Measurements from ENCODE around the gene SYNGR2. TPM values are rescaled to one million over a fixed set of nuclear protein-coding genes. Genes with fewer than 3 reads are reported as not detected.

The SYNGR2 gene
- total and polyA plus RNA-seq, 2 donors (not counting 1 experiment from before 2014, with no cell fraction given): 15.5 to 23.8 TPM

GRCh38 chr17:78128551-78129350 lies 39.6 kb upstream of the SYNGR2 start, which contains the start of gene TMC6:
Gene TMC6 (minus strand): TSS chr17:78128755. CDS start chr17:78126832, 1,923 bp downstream.
- no peaks in the 10 kb centered on the region for H3K79me2 ChIP-seq (ENCODE audit: control insufficient read depth, insufficient read depth, low read length)
- no peaks in the 10 kb centered on the region for H3K9me3 ChIP-seq (ENCODE audit: control insufficient read depth, insufficient read depth, low read depth, low read length)
- H2AFZ ChIP-seq (ENCODE audit: low read length): no peak within 1 kb of the TSS
- H3K4me1 ChIP-seq (ENCODE audit: control insufficient read depth, extremely low read depth, insufficient read depth, low read length): peaks cover 2% of the 10 kb centered on the region
- no peaks in the 10 kb centered on the region for H4K20me1 ChIP-seq (ENCODE audit: control insufficient read depth, extremely low read depth, insufficient read depth, low read length)
- peak within 1 kb of the TSS in 3 of 4 experiments; percentile 23 to 52 (median 33) for H3K4me3 ChIP-seq (replicated peaks in 1 of 4; ENCODE audit: control extremely low read depth in 1 of 4, insufficient read depth in 1 of 4, low read depth in 3 of 4, low read length in 4 of 4)
- no peak for DNase-seq (ENCODE audit: low read depth in 2 of 2)
- peak within 1 kb of the TSS; percentile 71 for H3K4me2 ChIP-seq (ENCODE audit: extremely low read depth, insufficient read depth, low read length)
- TF ChIP-seq EZH2 (IDR thresholded peaks at IDR 0.05; ENCODE audit: low read length, missing control alignments) (peak; percentile 68), CTCF (conservative IDR thresholded peaks at IDR 0.05 in 1 of 2, IDR thresholded peaks at IDR 0.05 in 1 of 2; ENCODE audit: low read depth in 1 of 2, low read length in 2 of 2) (no peak)
- peaks cover 28% of the 10 kb centered on the region for H3K27me3 ChIP-seq (ENCODE audit: control insufficient read depth, insufficient read depth, low read length)
- H3K27ac ChIP-seq (ENCODE audit: insufficient read depth, low read length): no peak within 1 kb of the TSS
- H3K9ac ChIP-seq (ENCODE audit: insufficient read depth, low read length): peak within 1 kb of the TSS; percentile 7
- no peaks in the 10 kb centered on the region for H3K36me3 ChIP-seq (ENCODE audit: control insufficient read depth, insufficient read depth, low read length)

- no peak for DNase-seq (ENCODE audit: low read depth in 2 of 2)
- peaks cover 28% of the 10 kb centered on the region for H3K27me3 ChIP-seq (ENCODE audit: control insufficient read depth, insufficient read depth, low read length)
- no peak overlapping the region for H3K4me2 ChIP-seq (ENCODE audit: extremely low read depth, insufficient read depth, low read length)
Observed at GRCh38 chr17:78129351-78130089, 38.9 kb upstream of the SYNGR2 start.

More at GRCh38 chr17:78129351-78130089, 38.9 kb upstream of the SYNGR2 start:
- Histone ChIP-seq H3K36me3 (ENCODE audit: control insufficient read depth, insufficient read depth, low read length) (no peaks in the 10 kb centered on the region), H4K20me1 (ENCODE audit: control insufficient read depth, extremely low read depth, insufficient read depth, low read length) (no peaks in the 10 kb centered on the region), H3K9ac (ENCODE audit: insufficient read depth, low read length) (no peak overlapping the region), H3K79me2 (ENCODE audit: control insufficient read depth, insufficient read depth, low read length) (no peaks in the 10 kb centered on the region), H2AFZ (ENCODE audit: low read length) (no peak overlapping the region), H3K4me1 (ENCODE audit: control insufficient read depth, extremely low read depth, insufficient read depth, low read length) (peaks cover 2% of the 10 kb centered on the region), H3K4me3 (replicated peaks in 1 of 4; ENCODE audit: control extremely low read depth in 1 of 4, insufficient read depth in 1 of 4, low read depth in 3 of 4, low read length in 4 of 4) (no peak overlapping the region), H3K9me3 (ENCODE audit: control insufficient read depth, insufficient read depth, low read depth, low read length) (no peaks in the 10 kb centered on the region), H3K27ac (ENCODE audit: insufficient read depth, low read length) (no peak overlapping the region)
- TF ChIP-seq CTCF (conservative IDR thresholded peaks at IDR 0.05 in 1 of 2, IDR thresholded peaks at IDR 0.05 in 1 of 2; ENCODE audit: low read depth in 1 of 2, low read length in 2 of 2) (no peak), EZH2 (IDR thresholded peaks at IDR 0.05; ENCODE audit: low read length, missing control alignments) (no peak)
